Adrenal gland (tissue), 5 donors: ENCODE data around the gene PACS1.

ENCODE experiments used
- CTCF ChIP-seq, 6 experiments: fragments of 450-650 bp in 4 of 6; fragments of 200-600 bp in 2 of 6; sonication (generic) in 1 of 6; IDR thresholded peaks; 1 replicate in 5 of 6; 2 replicates in 1 of 6; pipeline versions ENCODE4 v1.5.1 to v1.8.0; 2016 to 2021; ENCODE audit warnings: antibody characterized with exemption in 6 of 6, mild to moderate bottlenecking in 2 of 6, moderate library complexity in 1 of 6
- POLR2A ChIP-seq, 2 donors: fragments of 450-650 bp; IDR thresholded peaks; one replicate each; pipeline ENCODE4 v1.6.1; 2017; ENCODE audit warnings: antibody characterized with exemption in 2 of 2, mild to moderate bottlenecking in 2 of 2, moderate library complexity in 1 of 2
- donor health status: DM: no; HTN: no; CAD: no.

DNA sequence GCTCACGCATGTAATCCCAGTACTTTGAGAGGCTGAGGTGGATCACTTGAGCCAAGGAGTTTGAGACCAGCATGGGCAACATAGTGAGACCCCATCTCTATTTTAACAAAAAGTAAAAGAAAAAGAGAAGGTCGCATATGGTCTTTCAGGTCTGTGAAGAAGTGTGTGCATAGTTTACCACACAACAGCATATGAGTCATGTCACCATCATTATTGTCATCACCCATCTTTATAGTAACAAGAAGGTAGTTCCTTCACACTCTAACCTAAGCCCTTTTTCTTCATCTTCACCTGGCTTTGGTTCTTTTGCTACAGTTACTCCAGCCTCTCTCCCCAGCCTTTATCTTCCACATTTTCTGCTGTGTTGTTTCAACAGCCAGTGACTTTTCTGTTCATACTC is 39.2 kb downstream of the PACS1 start:
- TF ChIP-seq POLR2A (IDR thresholded peaks at IDR 0.05) (no peak), CTCF (IDR thresholded peaks at IDR 0.05) (no peak)
